ENCODE results near the gene TEX9.

TEX9 gene

DNA sequence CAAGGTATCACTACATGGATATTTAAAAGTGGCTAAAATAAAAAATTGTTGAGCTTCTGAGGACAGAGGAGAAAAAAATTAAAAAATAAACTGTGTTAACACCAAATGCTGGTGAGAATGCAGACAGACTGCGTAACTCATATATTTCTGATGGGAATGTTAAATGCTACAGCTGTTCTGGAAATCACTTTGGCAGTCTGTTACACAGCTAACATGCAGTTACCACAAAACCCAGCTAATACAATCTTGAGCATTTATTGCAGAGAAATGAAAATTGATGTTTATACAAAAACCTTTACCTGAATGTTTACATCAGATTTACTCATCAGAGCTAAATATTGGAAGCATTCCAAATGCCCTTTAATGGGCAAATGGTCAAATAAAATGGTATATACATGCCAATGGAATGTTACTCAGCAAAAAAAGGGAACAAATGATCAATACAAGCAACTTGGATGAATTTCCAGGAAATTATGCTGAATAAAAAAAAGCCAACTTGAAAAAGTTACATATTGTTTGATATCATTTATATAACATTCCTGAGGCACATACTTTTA lies 75.1 kb downstream of the TEX9 start:
- H3K4me1 ChIP-seq (ENCODE audit: control insufficient read depth, insufficient read depth, low read length): no peaks in the 10 kb centered on the region
- no peaks in the 10 kb centered on the region for H3K36me3 ChIP-seq (ENCODE audit: control insufficient read depth, insufficient read depth, low read length)
- no CpG with 5 or more reads among the region's 1 CpG for WGBS (ENCODE audit: insufficient coverage, insufficient read length)
- no peak for DNase-seq (ENCODE audit: low read depth, low spot score)
- H3K4me3 ChIP-seq (ENCODE audit: low read length): no peak overlapping the region
- H3K27ac ChIP-seq (ENCODE audit: low read length): no peak overlapping the region
- no peaks in the 10 kb centered on the region for H3K9me3 ChIP-seq (ENCODE audit: control insufficient read depth, insufficient read depth, low read length)
- no peaks in the 10 kb centered on the region for H3K27me3 ChIP-seq (ENCODE audit: control insufficient read depth, insufficient read depth, low read length)

DNA sequence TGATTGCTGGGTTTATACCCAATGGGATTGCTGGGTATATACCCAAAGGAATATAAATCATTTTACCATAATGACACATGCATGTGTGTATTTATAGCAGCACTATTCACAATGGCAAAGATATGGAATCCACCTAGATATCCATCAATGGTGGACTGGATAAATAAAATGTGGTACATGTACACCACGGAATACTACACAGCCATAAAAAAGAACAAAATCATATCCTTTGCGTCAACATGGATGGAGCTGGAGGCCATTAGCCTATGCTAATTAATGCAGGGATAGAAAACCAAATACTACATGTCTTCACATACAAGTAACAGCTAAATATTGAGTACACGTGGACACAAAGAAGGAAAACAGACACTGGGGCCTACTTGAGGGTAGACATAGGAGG lies 77.1 kb downstream of the TEX9 start:
- Histone ChIP-seq H3K9me3 (ENCODE audit: control insufficient read depth, insufficient read depth, low read length) (no peaks in the 10 kb centered on the region), H3K4me1 (ENCODE audit: control insufficient read depth, insufficient read depth, low read length) (no peaks in the 10 kb centered on the region), H3K36me3 (ENCODE audit: control insufficient read depth, insufficient read depth, low read length) (no peaks in the 10 kb centered on the region), H3K4me3 (ENCODE audit: low read length) (no peak overlapping the region), H3K27me3 (ENCODE audit: control insufficient read depth, insufficient read depth, low read length) (no peaks in the 10 kb centered on the region), H3K27ac (ENCODE audit: low read length) (no peak overlapping the region)
- no peak for DNase-seq (ENCODE audit: low read depth, low spot score)
- whole genome bisulfite sequencing (ENCODE audit: insufficient coverage, insufficient read length): no CpG with 5 or more reads among the region's 3 CpGs

DNA sequence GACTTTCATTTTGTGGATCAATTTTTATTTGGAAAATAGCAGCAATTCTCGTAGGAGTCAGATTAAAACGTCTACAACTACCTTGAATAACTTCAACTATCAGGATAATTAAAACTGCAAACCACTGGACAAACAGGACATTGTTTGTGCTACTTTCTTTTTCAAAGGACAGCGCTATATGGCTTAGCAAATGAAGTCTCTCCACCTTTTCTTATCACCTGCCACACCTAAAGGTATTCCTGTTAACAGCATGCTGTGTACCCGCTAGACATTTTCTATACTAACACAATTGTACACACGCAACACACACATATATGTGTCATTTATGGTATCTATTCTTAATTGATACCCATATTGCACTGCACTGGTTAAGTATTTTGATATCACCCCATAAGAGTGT lies 80.5 kb downstream of the TEX9 start:
- no CpG with 5 or more reads among the region's 5 CpGs for WGBS (ENCODE audit: insufficient coverage, insufficient read length)
- no peak overlapping the region for H3K4me3 ChIP-seq (ENCODE audit: low read length)
- no peak for DNase-seq (ENCODE audit: low read depth, low spot score)

DNA sequence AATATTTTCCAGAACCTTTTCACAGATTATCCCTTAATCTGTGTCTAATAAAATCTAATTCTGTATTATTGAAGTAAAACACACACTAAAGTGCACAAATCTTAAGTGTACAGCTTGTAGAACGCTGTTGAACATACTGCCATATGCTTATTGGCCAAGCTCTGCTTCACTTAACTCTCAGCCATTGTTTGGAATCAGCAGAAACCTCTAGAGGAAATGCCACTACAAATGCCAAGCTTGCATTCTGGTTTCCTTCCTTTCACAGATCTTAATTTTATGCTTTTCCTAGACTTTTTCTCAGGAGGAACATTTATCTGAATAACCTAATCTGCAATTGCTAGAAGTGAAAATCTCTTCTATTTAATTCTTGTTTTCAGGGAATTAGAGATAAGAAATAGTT lies 89.6 kb downstream of the TEX9 start:
- Histone ChIP-seq H3K27ac (ENCODE audit: low read length) (no peak overlapping the region), H3K4me3 (ENCODE audit: low read length) (no peak overlapping the region), H3K36me3 (ENCODE audit: control insufficient read depth, insufficient read depth, low read length) (no peaks in the 10 kb centered on the region), H3K4me1 (ENCODE audit: control insufficient read depth, insufficient read depth, low read length) (no peaks in the 10 kb centered on the region), H3K9me3 (ENCODE audit: control insufficient read depth, insufficient read depth, low read length) (no peaks in the 10 kb centered on the region), H3K27me3 (ENCODE audit: control insufficient read depth, insufficient read depth, low read length) (no peaks in the 10 kb centered on the region)
- WGBS (ENCODE audit: insufficient coverage, insufficient read length): no CpG with 5 or more reads among the region's 1 CpG
- DNase-seq (ENCODE audit: low read depth, low spot score): no peak

More for the DNA sequence above, 80.5 kb downstream of the TEX9 start:
- no peaks in the 10 kb centered on the region for H3K4me1 ChIP-seq (ENCODE audit: control insufficient read depth, insufficient read depth, low read length)
- H3K9me3 ChIP-seq (ENCODE audit: control insufficient read depth, insufficient read depth, low read length): no peaks in the 10 kb centered on the region
- no peak overlapping the region for H3K27ac ChIP-seq (ENCODE audit: low read length)
- no peaks in the 10 kb centered on the region for H3K36me3 ChIP-seq (ENCODE audit: control insufficient read depth, insufficient read depth, low read length)
- H3K27me3 ChIP-seq (ENCODE audit: control insufficient read depth, insufficient read depth, low read length): no peaks in the 10 kb centered on the region

DNA sequence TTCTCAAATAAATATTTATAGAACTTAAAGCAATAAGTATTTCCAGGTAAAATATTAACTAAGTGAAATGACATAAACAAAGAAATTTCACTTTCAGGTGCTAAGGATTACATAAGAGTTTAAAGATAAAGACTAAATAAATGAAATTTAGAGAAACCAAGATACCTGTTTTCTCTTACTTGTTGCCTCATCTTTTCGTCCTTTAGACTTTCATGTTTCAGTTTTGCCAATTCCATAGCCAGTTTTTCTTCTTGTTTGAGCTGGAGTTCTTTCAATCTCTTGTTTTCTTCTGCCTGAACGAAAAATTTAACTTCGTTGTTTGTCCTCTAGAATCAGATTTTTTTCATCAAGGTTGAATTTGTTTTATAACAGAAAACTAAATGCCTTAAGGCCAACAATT lies 91.0 kb downstream of the TEX9 start:
- Histone ChIP-seq H3K9me3 (ENCODE audit: control insufficient read depth, insufficient read depth, low read length) (no peaks in the 10 kb centered on the region), H3K4me1 (ENCODE audit: control insufficient read depth, insufficient read depth, low read length) (no peaks in the 10 kb centered on the region), H3K27ac (ENCODE audit: low read length) (no peak overlapping the region), H3K4me3 (ENCODE audit: low read length) (no peak overlapping the region), H3K36me3 (ENCODE audit: control insufficient read depth, insufficient read depth, low read length) (no peaks in the 10 kb centered on the region), H3K27me3 (ENCODE audit: control insufficient read depth, insufficient read depth, low read length) (no peaks in the 10 kb centered on the region)
- no peak for DNase-seq (ENCODE audit: low read depth, low spot score)
- WGBS (ENCODE audit: insufficient coverage, insufficient read length): no CpG with 5 or more reads among the region's 3 CpGs

DNA sequence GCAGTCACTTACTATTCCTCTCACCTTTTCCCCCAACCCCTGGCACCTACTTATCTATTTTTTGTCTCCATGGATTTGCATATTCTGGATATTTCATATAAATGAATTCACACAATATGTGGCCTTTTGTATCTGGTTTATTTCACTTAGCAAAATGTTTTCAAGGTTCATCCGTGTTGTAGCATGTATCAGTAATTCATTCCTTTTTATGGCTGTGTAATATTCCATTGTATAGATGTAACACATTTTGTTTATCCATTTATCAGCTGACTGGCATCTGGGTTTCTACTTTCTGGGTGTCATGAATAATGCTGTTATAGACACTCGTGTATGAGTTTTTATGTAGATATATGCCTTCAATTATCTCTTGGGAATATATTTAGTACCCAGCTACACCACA lies 93.9 kb downstream of the TEX9 start:
- DNase-seq (ENCODE audit: low read depth, low spot score): no peak
- Histone ChIP-seq H3K9me3 (ENCODE audit: control insufficient read depth, insufficient read depth, low read length) (no peaks in the 10 kb centered on the region), H3K4me3 (ENCODE audit: low read length) (no peak overlapping the region), H3K36me3 (ENCODE audit: control insufficient read depth, insufficient read depth, low read length) (no peaks in the 10 kb centered on the region), H3K27ac (ENCODE audit: low read length) (no peak overlapping the region), H3K4me1 (ENCODE audit: control insufficient read depth, insufficient read depth, low read length) (no peaks in the 10 kb centered on the region), H3K27me3 (ENCODE audit: control insufficient read depth, insufficient read depth, low read length) (no peaks in the 10 kb centered on the region)
- WGBS (ENCODE audit: insufficient coverage, insufficient read length): no CpG with 5 or more reads among the region's 2 CpGs

DNA sequence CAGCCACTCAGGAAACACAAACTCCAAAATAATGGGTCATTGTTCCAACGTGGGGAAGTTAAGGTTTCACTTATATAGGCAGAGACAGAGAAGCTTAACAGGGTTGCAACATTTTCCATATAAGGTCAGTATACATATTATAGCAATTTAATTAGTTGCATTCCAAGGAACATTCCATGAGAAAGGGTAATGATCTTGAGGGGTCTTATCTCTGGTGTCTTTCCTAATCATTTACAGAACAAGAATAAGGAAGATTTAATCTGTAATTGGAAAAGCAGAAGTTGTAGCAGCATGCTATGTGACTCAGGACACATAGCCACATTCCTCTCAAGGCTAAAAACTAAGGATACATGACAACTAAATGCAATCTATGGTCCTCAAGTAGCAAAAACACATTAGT lies 94.8 kb downstream of the TEX9 start:
- DNase-seq (ENCODE audit: low read depth, low spot score): no peak
- WGBS (ENCODE audit: insufficient coverage, insufficient read length): no CpG with 5 or more reads among the region's 1 CpG
- Histone ChIP-seq H3K4me3 (ENCODE audit: low read length) (no peak overlapping the region), H3K9me3 (ENCODE audit: control insufficient read depth, insufficient read depth, low read length) (no peaks in the 10 kb centered on the region), H3K36me3 (ENCODE audit: control insufficient read depth, insufficient read depth, low read length) (no peaks in the 10 kb centered on the region), H3K27ac (ENCODE audit: low read length) (no peak overlapping the region), H3K4me1 (ENCODE audit: control insufficient read depth, insufficient read depth, low read length) (no peaks in the 10 kb centered on the region), H3K27me3 (ENCODE audit: control insufficient read depth, insufficient read depth, low read length) (no peaks in the 10 kb centered on the region)

DNA sequence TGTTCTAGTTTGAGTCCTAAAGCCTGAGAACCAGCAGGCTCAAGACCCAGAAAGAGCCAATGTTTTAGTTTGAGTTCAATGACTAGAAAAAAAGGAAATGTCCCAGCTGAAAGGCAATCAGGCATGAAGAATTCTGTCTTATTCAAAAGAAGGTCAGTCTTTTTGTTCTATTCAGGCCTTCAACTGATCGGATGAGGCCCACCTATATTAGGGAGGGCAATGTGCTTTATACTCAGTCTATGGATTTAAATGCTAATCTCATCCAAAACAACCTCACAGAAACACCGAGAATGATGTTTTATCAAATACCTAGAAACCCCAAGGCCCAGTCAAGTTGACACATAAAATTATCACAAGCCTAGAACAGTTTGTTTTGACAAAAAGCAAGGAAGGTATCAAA lies 95.7 kb downstream of the TEX9 start:
- no peak for DNase-seq (ENCODE audit: low read depth, low spot score)
- no peak overlapping the region for H3K4me3 ChIP-seq (ENCODE audit: low read length)
- no peaks in the 10 kb centered on the region for H3K27me3 ChIP-seq (ENCODE audit: control insufficient read depth, insufficient read depth, low read length)
- H3K9me3 ChIP-seq (ENCODE audit: control insufficient read depth, insufficient read depth, low read length): no peaks in the 10 kb centered on the region
- WGBS (ENCODE audit: insufficient coverage, insufficient read length): no CpG with 5 or more reads among the region's 2 CpGs
- H3K36me3 ChIP-seq (ENCODE audit: control insufficient read depth, insufficient read depth, low read length): no peaks in the 10 kb centered on the region
- H3K4me1 ChIP-seq (ENCODE audit: control insufficient read depth, insufficient read depth, low read length): peaks cover 2% of the 10 kb centered on the region; the same call in 1 of the 2 replicates
- H3K27ac ChIP-seq (ENCODE audit: low read length): no peak overlapping the region

DNA sequence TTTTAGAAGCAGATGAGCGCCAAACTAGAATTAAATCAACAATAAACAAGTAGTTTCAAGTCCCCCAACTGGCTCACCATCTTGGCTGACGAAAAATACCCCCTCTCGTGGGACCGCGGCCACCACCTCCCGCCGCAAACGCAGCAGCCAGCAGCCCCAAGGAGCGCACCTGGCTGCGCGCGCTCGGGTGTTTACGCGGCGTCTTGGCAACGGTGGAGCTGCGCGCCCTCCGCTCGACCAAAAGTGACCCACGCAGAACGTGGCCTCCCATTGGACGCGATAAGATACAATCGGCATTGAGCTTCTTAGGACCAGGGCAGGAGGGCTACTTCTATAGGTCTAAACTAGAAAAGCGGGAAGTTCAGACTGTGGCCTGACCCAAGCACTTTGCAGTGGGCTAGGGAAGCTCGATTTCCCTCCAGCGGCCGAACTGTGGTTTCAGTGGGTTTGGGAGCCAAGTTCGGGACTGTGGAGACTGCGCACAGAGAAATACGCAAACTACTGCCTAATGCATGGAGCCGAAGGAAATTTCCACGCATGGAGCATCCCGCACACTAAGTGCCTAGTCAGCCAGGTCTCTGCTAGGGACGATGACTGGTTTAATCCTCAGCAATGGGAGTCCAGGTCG lies 99.8 kb downstream of the TEX9 start, which contains the start of gene MNS1:
Gene MNS1 (minus strand): TSS at position 245 of the 628 bp plus-strand sequence. CDS start 165 bp downstream, at position 80.
- peaks cover 2% of the 10 kb centered on the region; the same call in 1 of the 2 replicates for H3K4me1 ChIP-seq (ENCODE audit: control insufficient read depth, insufficient read depth, low read length)
- no peaks in the 10 kb centered on the region for H3K36me3 ChIP-seq (ENCODE audit: control insufficient read depth, insufficient read depth, low read length)
- peak; percentile 78 for DNase-seq (ENCODE audit: low read depth, low spot score)
- no peaks in the 10 kb centered on the region for H3K27me3 ChIP-seq (ENCODE audit: control insufficient read depth, insufficient read depth, low read length)
- H3K27ac ChIP-seq (ENCODE audit: low read length): no peak within 1 kb of the TSS
- peak within 1 kb of the TSS; percentile 39; the same call in 1 of the 2 replicates for H3K4me3 ChIP-seq (ENCODE audit: low read length)
- H3K9me3 ChIP-seq (ENCODE audit: control insufficient read depth, insufficient read depth, low read length): no peaks in the 10 kb centered on the region
- WGBS (ENCODE audit: insufficient coverage, insufficient read length): no CpG with 5 or more reads among the region's 38 CpGs

DNA sequence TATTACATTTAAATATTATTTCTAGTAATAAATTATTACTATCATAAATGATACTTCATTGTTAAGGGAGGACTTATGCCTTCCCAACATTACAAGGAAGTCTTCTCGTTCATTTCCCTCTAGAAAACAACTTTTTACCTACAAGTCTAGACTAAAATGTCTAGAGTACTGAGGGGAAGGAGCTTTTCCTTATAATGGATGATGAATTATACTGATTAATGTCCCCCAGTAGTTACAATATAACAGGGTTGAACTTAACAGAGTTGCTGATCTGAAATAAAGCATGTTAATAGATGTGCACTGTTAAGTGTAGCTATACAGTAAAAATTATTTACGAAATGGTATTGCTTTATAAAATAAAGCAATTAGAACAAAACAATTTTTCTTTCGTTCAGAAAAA lies 102.4 kb downstream of the TEX9 start:
- H3K27me3 ChIP-seq (ENCODE audit: control insufficient read depth, insufficient read depth, low read length): no peaks in the 10 kb centered on the region
- DNase-seq (ENCODE audit: low read depth, low spot score): no peak
- no peaks in the 10 kb centered on the region for H3K9me3 ChIP-seq (ENCODE audit: control insufficient read depth, insufficient read depth, low read length)
- H3K4me1 ChIP-seq (ENCODE audit: control insufficient read depth, insufficient read depth, low read length): peaks cover 2% of the 10 kb centered on the region; the same call in 1 of the 2 replicates
- no peak overlapping the region for H3K4me3 ChIP-seq (ENCODE audit: low read length)
- H3K36me3 ChIP-seq (ENCODE audit: control insufficient read depth, insufficient read depth, low read length): no peaks in the 10 kb centered on the region
- no CpG with 5 or more reads among the region's 3 CpGs for WGBS (ENCODE audit: insufficient coverage, insufficient read length)
- H3K27ac ChIP-seq (ENCODE audit: low read length): no peak overlapping the region

DNA sequence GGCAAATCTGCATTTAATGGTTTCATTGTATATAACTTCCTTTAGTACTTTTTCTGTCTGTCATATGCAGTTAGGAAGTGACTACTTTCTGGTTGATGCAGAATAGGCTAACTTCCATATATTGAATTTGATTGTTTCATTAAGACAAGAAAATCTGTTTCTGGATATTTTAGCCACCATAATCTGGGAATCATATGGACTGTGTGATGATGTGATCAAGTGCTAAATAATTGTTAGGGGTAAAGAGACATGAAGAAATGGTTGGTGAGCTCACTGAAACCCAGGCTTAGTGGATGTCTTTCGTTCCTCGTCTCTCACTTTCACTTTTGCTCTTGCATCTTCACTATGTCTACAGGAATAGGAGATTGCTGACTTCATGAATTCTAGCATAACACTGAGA lies 103.2 kb downstream of the TEX9 start:
- Histone ChIP-seq H3K27ac (ENCODE audit: low read length) (no peak overlapping the region), H3K4me1 (ENCODE audit: control insufficient read depth, insufficient read depth, low read length) (peaks cover 2% of the 10 kb centered on the region; the same call in 1 of the 2 replicates), H3K27me3 (ENCODE audit: control insufficient read depth, insufficient read depth, low read length) (no peaks in the 10 kb centered on the region), H3K9me3 (ENCODE audit: control insufficient read depth, insufficient read depth, low read length) (no peaks in the 10 kb centered on the region), H3K36me3 (ENCODE audit: control insufficient read depth, insufficient read depth, low read length) (no peaks in the 10 kb centered on the region), H3K4me3 (ENCODE audit: low read length) (no peak overlapping the region)
- no peak for DNase-seq (ENCODE audit: low read depth, low spot score)
- WGBS (ENCODE audit: insufficient coverage, insufficient read length): no CpG with 5 or more reads among the region's 2 CpGs

Data from iPS DF 6.9 (cell line).